GM19025 (cell line): ENCODE measurements around the gene DLG2.
"Not testable (repeated sequence)": the region's sequence is repeated elsewhere in the genome, so short reads cannot be mapped to it uniquely, and the experiment has no call there.

Source experiments
- ATAC-seq: cut with Tn5 transposase; IDR thresholded peaks from one replicate; pipeline ENCODE4 v1.9.1; 2021; ENCODE audit warnings: mild to moderate bottlenecking, low read depth, moderate library complexity; ENCODE audit not compliant: unreplicated experiment

Gene DLG2

GRCh38 chr11:85062659-85063058 lies 564.5 kb downstream of the DLG2 start:
- ATAC-seq = peak; percentile 99

GRCh38 chr11:85052636-85053035 lies 574.5 kb downstream of the DLG2 start:
- ATAC-seq = no peak

DNA sequence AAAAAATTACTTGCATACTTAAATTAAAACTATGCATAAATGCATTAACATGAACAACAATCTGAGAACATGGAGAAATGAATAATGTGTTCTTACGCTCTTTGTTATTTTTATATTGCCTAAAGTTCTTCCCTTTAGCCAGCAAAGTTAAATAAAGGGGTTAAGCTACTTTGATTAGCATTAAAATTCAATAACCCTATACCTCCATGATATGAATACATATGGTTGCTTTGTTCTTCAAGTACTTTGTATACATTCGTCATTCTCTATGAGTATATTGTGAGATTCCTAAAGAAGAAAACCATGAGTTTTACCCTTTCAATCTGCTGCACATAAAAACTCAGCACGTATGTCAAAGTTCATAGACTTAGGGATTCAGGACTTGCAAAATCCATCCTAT lies 578.3 kb downstream of the DLG2 start:
- no peak for ATAC-seq

- ATAC-seq = no peak
Measured at GRCh38 chr11:85045716-85046115, 581.4 kb downstream of the DLG2 start.

DNA sequence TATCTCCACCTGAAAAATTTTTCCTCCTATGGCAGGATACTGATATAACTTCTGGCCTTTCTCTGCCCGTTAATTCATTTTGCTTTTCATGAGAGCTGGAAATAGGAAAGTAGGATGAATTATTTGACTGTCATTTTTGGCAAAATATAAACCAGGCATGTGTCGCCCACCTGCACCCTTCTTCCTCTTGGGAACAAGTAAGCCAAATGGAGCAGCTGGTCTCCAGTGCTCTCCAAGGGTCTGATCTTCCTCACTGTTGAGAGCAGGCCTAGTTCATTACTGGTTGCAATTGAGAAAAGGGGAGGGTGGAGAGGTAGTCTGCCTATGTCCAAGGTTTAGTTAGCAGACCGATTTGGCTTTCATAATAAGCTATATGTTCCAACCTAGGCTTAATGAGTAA lies 582.2 kb downstream of the DLG2 start:
- ATAC-seq = no peak

GRCh38 chr11:85042361-85042760 lies 584.8 kb downstream of the DLG2 start:
- ATAC-seq = no peak

- no peak for ATAC-seq
Measured at GRCh38 chr11:85040166-85040565, 587.0 kb downstream of the DLG2 start.

DNA sequence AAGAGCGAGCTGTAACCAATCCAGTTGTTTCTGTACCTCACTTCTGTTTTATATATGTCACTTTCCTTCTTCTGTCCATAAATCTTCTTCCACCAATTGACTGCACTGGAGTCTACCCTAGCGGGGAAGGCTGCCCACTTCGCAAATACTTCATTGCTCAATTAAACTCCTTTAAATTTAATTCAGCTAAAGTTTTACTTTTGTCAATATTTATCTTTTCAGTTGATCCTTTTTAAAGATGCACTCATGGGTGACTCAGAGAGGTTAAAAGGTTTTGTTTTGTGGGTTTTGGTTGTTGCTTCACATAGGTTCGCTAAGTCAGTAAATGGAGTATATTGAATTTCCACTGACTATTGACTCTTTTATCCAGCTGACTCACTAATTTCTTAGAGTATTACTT lies 597.2 kb downstream of the DLG2 start:
- no peak for ATAC-seq

DNA sequence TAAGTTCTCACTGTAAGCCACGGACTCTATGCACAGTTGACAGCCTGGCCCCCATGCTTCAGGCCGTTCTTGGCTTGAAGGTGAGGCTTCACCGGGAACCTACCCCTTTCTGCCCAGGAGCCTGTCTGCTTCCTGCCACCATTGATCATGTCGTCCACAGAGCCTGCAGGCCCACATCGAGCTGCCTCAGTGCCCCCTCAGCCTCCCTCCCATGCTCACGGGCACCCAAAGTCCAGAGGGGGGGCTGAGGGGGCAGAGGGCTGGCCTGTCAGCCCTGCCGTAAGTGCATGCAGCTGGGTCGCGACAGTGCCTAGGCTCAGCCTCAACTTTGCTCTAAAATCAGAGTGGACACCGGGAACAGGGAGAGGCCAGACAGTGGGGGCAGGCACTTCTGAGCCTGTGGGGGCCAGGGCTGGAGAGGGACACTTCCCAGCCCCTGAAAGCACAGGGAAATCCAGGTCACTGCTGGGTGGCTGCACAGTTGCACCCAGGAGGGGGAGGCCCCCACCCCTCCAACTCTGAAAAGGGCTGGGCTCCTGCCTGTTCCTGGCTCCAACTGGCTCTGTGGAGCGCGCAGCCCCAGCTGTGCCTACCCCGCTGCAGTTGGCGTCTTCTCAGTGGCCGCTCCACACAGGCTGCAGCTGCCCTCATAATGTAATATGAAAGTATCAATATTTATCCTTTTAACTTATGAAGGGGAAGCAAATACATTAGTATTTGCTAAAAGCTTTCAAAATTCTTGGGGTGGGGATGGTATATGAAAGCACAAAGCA lies 598.6 kb downstream of the DLG2 start:
- ATAC-seq = no peak

DNA sequence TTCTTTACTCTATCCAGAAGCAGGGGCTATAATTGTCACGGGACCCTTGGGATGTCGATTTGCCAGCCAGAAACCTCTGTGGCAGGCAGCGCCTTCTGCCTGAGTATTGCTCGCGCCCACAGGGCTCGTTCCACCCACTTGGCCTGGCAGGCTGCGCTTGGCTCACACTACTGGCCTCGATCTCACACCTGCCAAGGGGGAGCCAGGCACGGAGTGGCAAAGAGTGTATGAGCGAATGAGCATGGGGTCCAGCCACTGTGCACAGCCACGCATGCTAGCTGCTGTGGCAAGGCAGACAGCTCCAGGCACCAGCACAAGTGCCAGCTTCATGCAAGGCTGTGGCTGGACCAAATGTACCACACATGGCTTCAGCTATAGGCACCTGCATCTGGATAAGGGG lies 599.8 kb downstream of the DLG2 start:
- ATAC-seq = no peak

- ATAC-seq = no peak
Measured at GRCh38 chr11:85021058-85021457, 606.1 kb downstream of the DLG2 start.

- no peak for ATAC-seq
Measured at GRCh38 chr11:84993386-84993785, 633.8 kb downstream of the DLG2 start.

GRCh38 chr11:84990141-84990540 lies 637.0 kb downstream of the DLG2 start:
- ATAC-seq = no peak

DNA sequence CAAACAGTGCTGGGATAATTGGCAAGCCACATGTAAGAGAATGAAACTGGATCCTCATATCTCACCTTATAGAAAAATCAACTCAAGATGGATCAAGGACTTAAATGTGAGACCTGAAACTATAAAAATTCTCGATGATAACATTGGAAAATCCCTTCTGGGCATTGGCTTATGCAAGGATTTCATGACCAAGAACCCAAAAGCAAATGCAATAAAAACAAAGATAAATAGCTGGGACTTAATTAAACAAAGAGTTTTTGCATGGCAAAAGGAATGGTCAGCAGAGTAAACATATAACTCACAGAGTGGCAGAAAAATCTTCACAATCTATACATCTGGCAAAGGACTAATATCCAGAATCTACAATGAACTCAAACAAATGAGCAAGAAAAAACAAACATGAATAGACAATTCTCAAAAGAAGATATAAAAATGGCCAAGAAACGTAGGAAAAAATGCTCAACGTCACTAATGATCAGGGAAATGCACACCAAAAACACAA lies 639.4 kb downstream of the DLG2 start:
- ATAC-seq = not testable (repeated sequence)

- ATAC-seq = no peak
Measured at GRCh38 chr11:84981301-84981700, 645.8 kb downstream of the DLG2 start.

GRCh38 chr11:84969103-84969502 lies 658.0 kb downstream of the DLG2 start:
- no peak for ATAC-seq

DNA sequence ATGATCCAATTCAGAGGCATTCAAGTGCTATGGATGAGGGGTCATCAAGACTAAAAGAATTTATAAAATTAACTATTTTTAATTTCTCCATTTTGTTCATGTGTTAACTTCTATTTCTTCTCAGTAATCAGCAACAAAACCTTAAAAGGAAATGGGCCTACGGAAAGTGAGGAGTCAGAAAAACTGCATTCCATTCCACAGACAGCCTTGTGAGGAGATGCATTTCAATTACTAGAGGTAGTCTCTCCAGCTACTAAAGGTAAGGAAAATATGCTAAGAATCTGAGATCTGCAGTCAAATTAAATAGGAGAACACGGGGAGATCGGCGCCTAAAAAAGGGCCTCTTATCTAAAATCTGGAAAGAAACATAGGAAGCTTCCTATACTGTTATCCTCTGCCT lies 661.7 kb downstream of the DLG2 start:
- no peak for ATAC-seq

- no peak for ATAC-seq
Measured at GRCh38 chr11:84963240-84963639, 663.9 kb downstream of the DLG2 start.

GRCh38 chr11:84962018-84962417 lies 665.1 kb downstream of the DLG2 start:
- no peak for ATAC-seq

DNA sequence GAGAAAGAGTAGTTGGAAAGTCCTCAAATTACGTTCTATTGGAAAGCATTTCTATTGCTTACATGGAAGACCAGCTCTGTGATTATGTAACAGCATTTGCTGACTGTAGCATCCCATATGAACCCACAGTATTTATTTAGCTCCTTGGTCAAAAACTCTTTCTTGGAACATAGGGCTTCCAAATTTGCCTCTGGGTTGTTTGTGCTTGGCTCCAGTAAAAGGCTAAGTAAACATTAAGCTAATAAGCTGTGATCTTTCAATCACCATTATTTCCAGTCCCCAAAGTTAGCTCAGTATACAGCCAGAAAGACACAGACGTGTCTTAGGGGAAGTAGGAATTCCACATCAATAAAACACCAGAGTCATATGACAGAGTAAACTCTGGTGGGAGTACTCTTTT lies 668.8 kb downstream of the DLG2 start:
- ATAC-seq = no peak

GRCh38 chr11:84950569-84951270 lies 676.4 kb downstream of the DLG2 start:
- ATAC-seq = no peak
